ENCODE results near the gene SYK. TPM values are rescaled to one million over a fixed set of nuclear protein-coding genes. Genes with fewer than 3 reads are reported as not detected.

The SYK gene
- total and polyA plus RNA-seq, 2 of the 13 experiments (the other 11 are each of a cell fraction or from before 2014, with no cell fraction given) = not detected

DNA sequence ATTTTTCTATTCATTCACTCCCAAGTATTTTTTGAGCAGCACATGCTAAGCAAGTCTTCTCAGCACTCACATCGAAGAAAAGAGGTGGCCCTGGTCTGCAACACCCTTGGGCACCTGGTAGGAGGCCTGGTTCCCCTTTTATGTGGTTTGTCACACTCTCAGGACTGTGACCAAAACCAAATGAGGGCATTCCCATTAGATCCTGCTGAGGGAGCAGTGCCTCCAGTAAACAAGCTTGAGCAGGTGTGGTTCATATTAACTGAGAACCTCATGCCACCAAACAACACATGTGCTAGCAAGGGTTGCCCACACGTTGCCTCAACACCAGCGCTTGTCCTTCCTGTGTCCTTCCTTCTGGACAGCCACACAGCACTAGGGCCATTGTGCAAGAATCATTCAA lies 26.9 kb upstream of the SYK start:
- no peak for DNase-seq (ENCODE audit: low spot score)
- Histone ChIP-seq H2AFZ (ENCODE audit: low read length) (no peak overlapping the region), H3K9me3 (ENCODE audit: low read length) (no peaks in the 10 kb centered on the region), H3K4me3 (replicated peaks in 1 of 3; ENCODE audit: insufficient read depth in 1 of 3, low read depth in 2 of 3, low read length in 3 of 3) (no peak overlapping the region), H4K20me1 (ENCODE audit: insufficient read depth, low read length) (no peaks in the 10 kb centered on the region), H3K27me3 (ENCODE audit: control insufficient read depth in 1 of 2, insufficient read depth in 2 of 2, low read length in 2 of 2) (no peaks in the 10 kb centered on the region; a peak in 1 of 5 replicates), H3K4me1 (ENCODE audit: insufficient read depth, low read length) (no peaks in the 10 kb centered on the region), H3K27ac (ENCODE audit: extremely low read length, insufficient read depth, low read length) (no peak overlapping the region), H3K79me2 (ENCODE audit: insufficient read depth, low read length) (no peaks in the 10 kb centered on the region), H3K36me3 (replicated peaks in 1 of 2; ENCODE audit: control insufficient read depth in 1 of 2, insufficient read depth in 2 of 2, low read length in 2 of 2) (no peaks in the 10 kb centered on the region), H3K9ac (ENCODE audit: insufficient read depth, low read depth, low read length) (no peak overlapping the region), H3K4me2 (ENCODE audit: low read depth, low read length) (no peak overlapping the region)
- ChIA-PET CTCF (ENCODE audit: low intra/inter-chr PET ratio, low total read pairs) (no interaction called here), POLR2A (no interaction called here)
- no TSS peak for BruUV-seq (replicated peaks)
- WGBS (ENCODE audit: low lambda C conversion rate) = no CpG with 5 or more reads among the region's 3 CpGs
- TF ChIP-seq KLF6 (CRISPR knock-in tag; IDR thresholded peaks at IDR 0.05) (no peak), ZSCAN30 (CRISPR knock-in tag; IDR thresholded peaks at IDR 0.05) (no peak), ELF4 (CRISPR knock-in tag; IDR thresholded peaks at IDR 0.05; ENCODE audit: borderline replicate concordance) (no peak)
- in situ Hi-C loops (cut with HindIII; ENCODE audit: extremely low pct_ligation_motif_present, low pct_unique_long_range_greater_than_20kb) = loop anchor here (25.0 kb wide), 1 partner anchor 637 kb away; no protein-coding TSS in a partner anchor
- intact Hi-C loops (cut with micrococcal nuclease; ENCODE audit: unreplicated experiment) = no loop called here
- ATAC-seq = no peak
- FAIRE-seq = no peak

DNA sequence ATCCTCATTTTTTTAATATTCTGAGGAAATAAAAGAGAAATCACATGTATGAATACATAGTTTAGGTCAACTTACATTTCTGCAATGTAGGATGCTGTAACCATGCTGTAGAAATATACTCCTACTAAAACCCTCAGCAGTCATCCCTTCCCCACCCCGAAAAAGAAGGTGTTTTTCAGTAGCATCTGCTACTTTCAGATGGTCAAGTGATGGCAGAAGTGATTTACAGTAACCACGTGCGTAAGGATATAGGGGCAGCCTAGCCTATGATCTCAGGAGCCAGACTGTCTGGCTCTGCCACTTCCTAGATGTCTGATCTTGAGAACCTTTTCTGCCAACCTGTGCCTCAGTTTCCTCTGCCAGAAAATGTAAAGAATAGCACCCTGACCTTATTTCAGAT lies 26.0 kb upstream of the SYK start:
- Histone ChIP-seq H3K9ac (ENCODE audit: insufficient read depth, low read depth, low read length) (no peak overlapping the region), H3K27me3 (ENCODE audit: control insufficient read depth in 1 of 2, insufficient read depth in 2 of 2, low read length in 2 of 2) (no peaks in the 10 kb centered on the region; a peak in 1 of 5 replicates), H3K4me2 (ENCODE audit: low read depth, low read length) (no peak overlapping the region), H4K20me1 (ENCODE audit: insufficient read depth, low read length) (no peaks in the 10 kb centered on the region), H2AFZ (ENCODE audit: low read length) (no peak overlapping the region), H3K4me3 (replicated peaks in 1 of 3; ENCODE audit: insufficient read depth in 1 of 3, low read depth in 2 of 3, low read length in 3 of 3) (no peak overlapping the region), H3K36me3 (replicated peaks in 1 of 2; ENCODE audit: control insufficient read depth in 1 of 2, insufficient read depth in 2 of 2, low read length in 2 of 2) (no peaks in the 10 kb centered on the region), H3K79me2 (ENCODE audit: insufficient read depth, low read length) (no peaks in the 10 kb centered on the region), H3K9me3 (ENCODE audit: low read length) (no peaks in the 10 kb centered on the region), H3K27ac (ENCODE audit: extremely low read length, insufficient read depth, low read length) (no peak overlapping the region), H3K4me1 (ENCODE audit: insufficient read depth, low read length) (no peaks in the 10 kb centered on the region)
- ChIA-PET CTCF (ENCODE audit: low intra/inter-chr PET ratio, low total read pairs) (no interaction called here), POLR2A (no interaction called here)
- no TSS peak for BruUV-seq (replicated peaks)
- no peak for FAIRE-seq
- intact Hi-C loops (cut with micrococcal nuclease; ENCODE audit: unreplicated experiment) (no loop called here), in situ Hi-C loops (cut with HindIII; ENCODE audit: extremely low pct_ligation_motif_present, low pct_unique_long_range_greater_than_20kb) (no loop called here)
- DNase-seq (ENCODE audit: low spot score) = no peak
- ATAC-seq = no peak
- WGBS (ENCODE audit: low lambda C conversion rate) = 18% methylated on average over 3 of the region's 3 CpGs
- TF ChIP-seq ERF (CRISPR knock-in tag; IDR thresholded peaks at IDR 0.05) = no peak
- TF ChIP-seq, protein P1, sequence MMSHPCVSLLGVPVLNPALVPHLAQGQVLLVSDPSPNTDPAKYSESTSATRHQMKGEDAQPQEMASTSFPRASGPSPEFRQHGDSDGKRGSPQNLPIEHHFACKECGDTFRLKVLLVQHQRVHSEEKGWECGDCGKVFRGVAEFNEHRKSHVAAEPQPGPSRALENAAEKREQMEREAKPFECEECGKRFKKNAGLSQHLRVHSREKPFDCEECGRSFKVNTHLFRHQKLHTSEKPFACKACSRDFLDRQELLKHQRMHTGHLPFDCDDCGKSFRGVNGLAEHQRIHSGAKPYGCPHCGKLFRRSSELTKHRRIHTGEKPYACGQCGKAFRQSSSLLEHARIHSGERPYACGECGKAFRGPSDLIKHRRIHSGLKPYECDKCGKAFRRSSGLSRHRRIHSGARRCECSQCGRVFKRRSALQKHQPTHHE (CRISPR knock-in tag; IDR thresholded peaks at IDR 0.05; ENCODE audit: borderline replicate concordance) = no peak
